ENCODE results near the gene VWA2.
A peak's percentile ranks its signal among the peaks of the same experiment; 100 is the strongest.

DNA sequence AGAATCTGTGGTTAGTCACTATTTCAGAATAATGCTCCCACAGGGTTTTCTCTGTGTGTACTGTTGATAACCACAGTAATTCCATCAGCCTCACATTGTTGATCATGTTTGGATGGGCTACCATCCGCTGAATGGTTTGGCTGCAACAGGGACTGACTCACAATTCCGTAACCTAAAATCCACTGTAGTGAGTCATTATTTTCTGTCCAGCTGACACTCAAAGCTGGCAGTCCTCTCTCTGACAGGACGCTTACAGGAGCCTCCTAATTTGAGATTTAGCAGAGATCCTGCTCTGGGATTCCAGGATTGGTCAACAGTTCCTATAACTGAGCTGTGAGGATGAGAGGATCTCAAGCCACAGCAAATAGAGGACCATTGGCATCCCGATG, 32.7 kb downstream of the VWA2 start:
- TF ChIP-seq CREB5 (CRISPR knock-in tag; IDR thresholded peaks at IDR 0.05; ENCODE audit: low read depth) (peak; percentile 21; the same call in 1 of the 2 replicates), ZFP30 (CRISPR knock-in tag; IDR thresholded peaks at IDR 0.05) (peak; percentile 51; the same call in 1 of the 2 replicates), ARNTL (CRISPR knock-in tag; IDR thresholded peaks at IDR 0.05; ENCODE audit: borderline replicate concordance, low read depth) (no peak), CSDC2 (CRISPR knock-in tag; IDR thresholded peaks at IDR 0.05) (no peak), GLIS3 (CRISPR knock-in tag; IDR thresholded peaks at IDR 0.05) (no peak), BACH2 (CRISPR knock-in tag; IDR thresholded peaks at IDR 0.05; ENCODE audit: borderline replicate concordance) (no peak), ZNF8 (CRISPR knock-in tag; IDR thresholded peaks at IDR 0.05) (no peak), ESRRG (CRISPR knock-in tag; IDR thresholded peaks at IDR 0.05) (no peak), PPARA (CRISPR knock-in tag; IDR thresholded peaks at IDR 0.05; ENCODE audit: borderline replicate concordance) (no peak), ZFP3 (CRISPR knock-in tag; IDR thresholded peaks at IDR 0.05) (no peak)
- TF ChIP-seq, protein P1, sequence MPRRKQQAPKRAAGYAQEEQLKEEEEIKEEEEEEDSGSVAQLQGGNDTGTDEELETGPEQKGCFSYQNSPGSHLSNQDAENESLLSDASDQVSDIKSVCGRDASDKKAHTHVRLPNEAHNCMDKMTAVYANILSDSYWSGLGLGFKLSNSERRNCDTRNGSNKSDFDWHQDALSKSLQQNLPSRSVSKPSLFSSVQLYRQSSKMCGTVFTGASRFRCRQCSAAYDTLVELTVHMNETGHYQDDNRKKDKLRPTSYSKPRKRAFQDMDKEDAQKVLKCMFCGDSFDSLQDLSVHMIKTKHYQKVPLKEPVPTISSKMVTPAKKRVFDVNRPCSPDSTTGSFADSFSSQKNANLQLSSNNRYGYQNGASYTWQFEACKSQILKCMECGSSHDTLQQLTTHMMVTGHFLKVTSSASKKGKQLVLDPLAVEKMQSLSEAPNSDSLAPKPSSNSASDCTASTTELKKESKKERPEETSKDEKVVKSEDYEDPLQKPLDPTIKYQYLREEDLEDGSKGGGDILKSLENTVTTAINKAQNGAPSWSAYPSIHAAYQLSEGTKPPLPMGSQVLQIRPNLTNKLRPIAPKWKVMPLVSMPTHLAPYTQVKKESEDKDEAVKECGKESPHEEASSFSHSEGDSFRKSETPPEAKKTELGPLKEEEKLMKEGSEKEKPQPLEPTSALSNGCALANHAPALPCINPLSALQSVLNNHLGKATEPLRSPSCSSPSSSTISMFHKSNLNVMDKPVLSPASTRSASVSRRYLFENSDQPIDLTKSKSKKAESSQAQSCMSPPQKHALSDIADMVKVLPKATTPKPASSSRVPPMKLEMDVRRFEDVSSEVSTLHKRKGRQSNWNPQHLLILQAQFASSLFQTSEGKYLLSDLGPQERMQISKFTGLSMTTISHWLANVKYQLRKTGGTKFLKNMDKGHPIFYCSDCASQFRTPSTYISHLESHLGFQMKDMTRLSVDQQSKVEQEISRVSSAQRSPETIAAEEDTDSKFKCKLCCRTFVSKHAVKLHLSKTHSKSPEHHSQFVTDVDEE (CRISPR knock-in tag; IDR thresholded peaks at IDR 0.05): no peak
- TF ChIP-seq, protein P2, sequence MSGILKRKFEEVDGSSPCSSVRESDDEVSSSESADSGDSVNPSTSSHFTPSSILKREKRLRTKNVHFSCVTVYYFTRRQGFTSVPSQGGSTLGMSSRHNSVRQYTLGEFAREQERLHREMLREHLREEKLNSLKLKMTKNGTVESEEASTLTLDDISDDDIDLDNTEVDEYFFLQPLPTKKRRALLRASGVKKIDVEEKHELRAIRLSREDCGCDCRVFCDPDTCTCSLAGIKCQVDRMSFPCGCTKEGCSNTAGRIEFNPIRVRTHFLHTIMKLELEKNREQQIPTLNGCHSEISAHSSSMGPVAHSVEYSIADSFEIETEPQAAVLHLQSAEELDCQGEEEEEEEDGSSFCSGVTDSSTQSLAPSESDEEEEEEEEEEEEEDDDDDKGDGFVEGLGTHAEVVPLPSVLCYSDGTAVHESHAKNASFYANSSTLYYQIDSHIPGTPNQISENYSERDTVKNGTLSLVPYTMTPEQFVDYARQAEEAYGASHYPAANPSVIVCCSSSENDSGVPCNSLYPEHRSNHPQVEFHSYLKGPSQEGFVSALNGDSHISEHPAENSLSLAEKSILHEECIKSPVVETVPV (CRISPR knock-in tag; IDR thresholded peaks at IDR 0.05): no peak

Measured in SK-N-SH treated with all-trans-retinoic acid at 6 μM for 48 hours (cell line).